NCI-H128 (cell line): ENCODE results near the gene ABCA1.
"Not testable (repeated sequence)": the region's sequence is repeated elsewhere in the genome, so short reads cannot be mapped to it uniquely, and the experiment has no call there.

Experiments
- DNase-seq: peaks from one replicate; lab custom pipeline; 2025; ENCODE audit not compliant: unreplicated experiment; lab: John Stamatoyannopoulos, UW

The ABCA1 gene

GRCh38 chr9:104951487-104951886 is 23.5 kb upstream of the ABCA1 start:
- no peak for DNase-seq

DNA sequence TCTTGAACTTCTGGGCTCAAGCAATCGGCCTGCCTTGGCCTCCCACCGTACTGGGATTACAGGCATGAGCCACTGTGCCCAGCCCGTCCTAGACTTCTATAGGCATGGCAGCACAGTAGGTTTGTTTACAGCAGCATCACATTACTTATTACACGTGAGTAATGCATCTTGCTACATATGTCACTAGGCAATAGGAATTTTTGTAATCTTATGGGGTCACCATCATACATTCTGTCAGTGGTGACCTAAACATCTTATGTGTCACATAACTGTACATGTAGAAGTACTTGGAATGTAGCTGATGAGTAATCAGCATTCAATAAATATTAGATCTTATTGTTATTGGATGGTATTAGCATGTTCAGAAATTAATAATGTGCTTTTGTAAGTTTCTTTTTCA is 22.9 kb upstream of the ABCA1 start:
- DNase-seq = no peak

DNA sequence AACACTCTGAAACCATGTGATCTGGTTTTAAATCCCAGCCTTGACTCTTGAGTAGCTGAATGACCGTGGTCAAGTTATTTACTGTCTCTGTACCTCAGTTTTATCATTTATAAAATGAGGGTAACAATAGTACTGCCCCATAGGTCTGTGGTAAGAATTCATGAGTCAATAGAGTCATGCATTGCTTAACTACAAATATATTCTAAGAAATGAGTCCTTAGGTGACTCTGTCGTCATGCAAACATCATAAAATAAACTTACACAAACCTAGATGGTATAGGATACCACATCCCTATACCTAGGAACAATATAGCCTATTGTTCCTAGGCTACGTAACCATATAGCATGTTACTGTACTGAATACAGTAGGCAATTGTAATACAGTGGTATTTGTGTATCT is 20.3 kb upstream of the ABCA1 start:
- no peak for DNase-seq

- DNase-seq = no peak
Observed at GRCh38 chr9:104944871-104945270, 16.9 kb upstream of the ABCA1 start.

GRCh38 chr9:104944356-104944755 is 16.4 kb upstream of the ABCA1 start:
- DNase-seq = no peak

GRCh38 chr9:104941597-104941996 is 13.6 kb upstream of the ABCA1 start:
- DNase-seq = no peak

- DNase-seq = no peak
Observed at GRCh38 chr9:104936291-104936690, 8.3 kb upstream of the ABCA1 start.

DNA sequence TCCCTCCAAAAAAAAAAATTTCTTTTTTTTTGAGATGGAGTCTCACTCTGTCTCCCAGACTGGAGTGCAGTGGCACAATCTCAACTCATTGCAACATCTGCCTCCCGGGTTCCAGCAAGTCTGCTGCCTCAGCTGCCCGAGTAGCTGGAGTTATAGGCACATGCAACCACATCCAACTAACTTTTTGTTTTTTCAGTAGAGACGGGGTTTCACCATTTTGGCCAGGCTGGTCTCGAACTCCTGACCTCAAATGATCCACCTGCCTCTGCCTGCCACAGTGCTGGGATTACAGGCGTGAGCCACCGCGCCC is 7.5 kb upstream of the ABCA1 start:
- not testable (repeated sequence) for DNase-seq

GRCh38 chr9:104934691-104935500 is 6.9 kb upstream of the ABCA1 start:
- no peak for DNase-seq

- DNase-seq = not testable (repeated sequence)
Observed at GRCh38 chr9:104933091-104933490, 5.1 kb upstream of the ABCA1 start.

- no peak for DNase-seq
Observed at GRCh38 chr9:104931256-104931655, 3.3 kb upstream of the ABCA1 start.

GRCh38 chr9:104927216-104927911 is 591 bp downstream of the ABCA1 start:
- no peak for DNase-seq

DNA sequence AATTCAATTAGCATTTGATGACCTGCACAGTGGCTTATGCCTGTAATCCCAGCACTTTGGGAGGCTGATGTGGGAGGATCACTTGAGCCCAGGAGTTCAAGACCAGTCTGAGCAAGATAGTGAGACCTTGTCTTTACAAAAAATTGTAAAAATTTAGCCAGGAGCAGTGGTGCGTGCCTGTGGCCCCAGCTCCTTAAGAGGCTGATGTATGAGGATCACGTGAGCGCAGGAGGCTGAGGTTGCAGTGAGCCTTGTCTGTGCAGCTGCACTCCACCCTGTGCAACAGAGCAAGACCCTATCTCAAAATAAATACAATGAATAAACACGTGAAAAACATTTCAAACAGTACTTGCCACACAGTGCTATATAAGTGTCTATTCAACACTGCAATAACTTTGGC is 4.2 kb downstream of the ABCA1 start:
- DNase-seq = no peak

DNA sequence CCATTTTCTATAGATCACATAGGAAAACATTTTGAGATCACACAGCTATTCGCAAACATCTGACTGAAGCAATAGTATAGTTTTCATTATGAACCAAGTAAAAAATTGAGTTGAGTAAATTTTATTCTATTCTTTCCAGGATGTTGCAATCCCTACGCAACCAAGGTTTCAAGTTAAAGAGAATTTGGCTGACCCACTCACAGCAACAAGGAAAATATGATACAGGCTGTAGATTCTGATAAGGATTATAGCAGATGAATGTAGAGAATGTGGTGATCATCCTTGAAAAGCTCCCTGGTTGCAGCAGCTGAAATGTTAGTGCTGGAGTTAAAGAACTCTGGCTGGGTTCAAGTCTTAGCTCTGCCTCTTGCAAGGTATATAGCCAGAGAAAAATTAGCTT is 4.7 kb downstream of the ABCA1 start:
- no peak for DNase-seq

GRCh38 chr9:104922748-104923147 is 5.2 kb downstream of the ABCA1 start:
- not testable (repeated sequence) for DNase-seq

DNA sequence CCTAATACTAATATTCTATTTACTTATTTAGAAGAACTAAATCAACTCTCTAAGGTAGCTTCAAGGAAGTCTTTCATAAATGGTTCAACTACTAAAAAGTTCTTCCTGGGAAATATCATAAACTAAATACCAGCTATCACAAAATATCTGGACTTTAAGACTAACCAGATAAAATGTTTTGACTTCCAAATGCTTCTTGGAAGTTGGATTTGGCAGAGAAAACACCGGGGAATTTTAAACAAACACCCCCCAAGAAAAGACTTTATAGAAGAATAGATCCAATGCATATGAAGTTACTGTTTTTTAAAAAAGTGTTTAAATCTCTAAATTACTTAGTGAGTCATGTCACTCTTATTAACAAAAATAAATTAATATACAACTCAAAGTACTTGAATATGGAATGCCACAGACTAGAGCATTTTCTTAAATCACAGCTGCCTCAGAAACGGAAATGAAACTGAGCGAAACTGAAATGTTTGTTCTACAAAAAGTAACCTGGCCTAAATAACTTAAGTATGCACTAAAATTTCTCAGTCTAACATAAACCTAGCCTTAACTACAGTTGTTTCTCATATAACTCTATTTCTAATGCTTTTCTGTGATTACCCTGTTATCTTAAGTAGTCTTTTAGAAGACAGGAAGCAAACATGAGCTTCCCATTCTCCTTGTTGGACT is 6.8 kb downstream of the ABCA1 start:
- no peak for DNase-seq

DNA sequence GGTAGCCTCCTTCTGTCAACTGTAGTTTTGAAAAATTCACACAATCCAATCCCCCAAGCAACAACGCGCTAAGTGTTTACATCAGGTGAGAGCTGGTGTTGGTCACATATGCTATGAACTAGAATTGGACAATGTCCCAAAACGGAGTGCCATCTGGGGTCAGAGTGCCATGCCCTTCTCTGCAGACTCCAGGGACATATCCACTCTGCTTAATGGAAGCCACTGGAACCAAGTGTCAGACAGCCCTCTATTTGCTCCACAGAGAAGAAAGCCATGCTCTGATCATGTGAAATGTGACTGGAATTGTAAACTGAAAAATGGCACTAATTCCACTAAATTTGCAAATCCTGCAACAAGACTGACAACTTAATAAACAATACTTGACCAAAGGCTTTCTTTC is 12.2 kb downstream of the ABCA1 start:
- DNase-seq = no peak

DNA sequence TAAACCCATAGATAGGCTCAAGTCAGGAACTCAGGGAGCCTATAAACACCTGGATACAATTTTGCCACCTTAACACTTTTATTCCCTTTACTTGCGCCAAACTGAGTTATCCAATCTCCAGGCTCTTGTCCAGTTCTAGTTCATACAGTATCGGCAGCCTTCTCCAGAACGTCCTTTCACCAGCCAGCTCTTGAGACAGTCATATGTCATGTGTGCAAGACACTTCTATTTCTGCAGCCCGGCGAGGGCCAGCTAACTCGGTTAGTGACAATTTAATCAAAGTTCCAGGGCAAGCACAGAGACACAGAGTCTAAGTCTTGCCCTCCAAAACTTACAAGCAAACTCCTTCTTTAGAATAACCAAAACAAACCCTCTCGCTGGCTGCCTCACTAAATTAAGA is 12.9 kb downstream of the ABCA1 start:
- no peak for DNase-seq

- no peak for DNase-seq
Observed at GRCh38 chr9:104914466-104914865, 13.5 kb downstream of the ABCA1 start.

DNA sequence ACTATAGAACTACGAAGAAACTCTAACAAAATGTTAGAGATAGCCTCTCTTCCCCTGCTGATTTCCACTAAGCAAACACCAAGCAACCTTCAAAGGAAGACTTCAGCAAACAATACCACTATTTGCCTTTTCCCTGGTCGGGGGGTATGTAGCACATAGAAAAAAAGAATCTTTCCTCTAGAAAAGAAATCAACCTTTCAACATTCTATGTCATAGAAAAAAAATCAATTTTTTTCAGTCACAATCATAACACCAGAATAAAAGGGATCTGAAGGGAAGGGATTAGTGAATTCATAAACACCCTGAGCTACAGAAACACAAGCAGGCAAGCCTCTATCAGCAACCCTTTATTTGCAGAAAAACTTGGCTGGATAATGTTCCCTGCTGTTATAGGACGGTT is 15.3 kb downstream of the ABCA1 start:
- no peak for DNase-seq

DNA sequence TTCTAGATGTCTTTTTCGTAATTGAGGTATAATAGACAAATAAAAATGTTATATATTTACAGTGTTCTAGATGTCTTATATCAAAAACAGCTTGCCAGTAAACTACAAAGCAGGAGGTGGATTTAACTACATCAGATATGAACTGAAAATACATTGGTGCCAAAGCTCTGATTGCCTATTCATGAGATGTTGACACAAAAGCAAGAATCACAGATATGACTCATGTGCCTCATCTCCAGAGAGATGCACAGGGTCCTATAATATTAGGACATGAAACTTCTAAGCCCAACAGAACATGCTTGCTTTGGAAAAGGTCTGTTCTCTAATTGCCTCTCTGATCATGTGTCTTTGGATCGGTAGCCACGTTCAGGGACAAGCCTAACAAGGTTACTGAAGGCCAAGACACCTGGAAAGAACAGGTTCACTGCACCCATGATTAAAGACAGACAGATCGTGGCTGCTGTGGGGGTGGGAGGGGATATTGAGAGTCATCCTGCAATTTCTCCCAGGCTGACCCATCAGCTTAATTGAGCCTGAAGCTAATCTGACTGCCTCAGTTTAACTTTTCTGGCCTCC is 16.8 kb downstream of the ABCA1 start:
- no peak for DNase-seq
